ENCODE data around the gene RBM12. TPM values are rescaled to one million over a fixed set of nuclear protein-coding genes. Genes with fewer than 3 reads are reported as not detected.

Gene RBM12
- total and polyA plus RNA-seq, 2 of the 8 experiments (the other 6 are each of a cell fraction or from before 2014, with no cell fraction given) = 187 to 214 TPM

DNA sequence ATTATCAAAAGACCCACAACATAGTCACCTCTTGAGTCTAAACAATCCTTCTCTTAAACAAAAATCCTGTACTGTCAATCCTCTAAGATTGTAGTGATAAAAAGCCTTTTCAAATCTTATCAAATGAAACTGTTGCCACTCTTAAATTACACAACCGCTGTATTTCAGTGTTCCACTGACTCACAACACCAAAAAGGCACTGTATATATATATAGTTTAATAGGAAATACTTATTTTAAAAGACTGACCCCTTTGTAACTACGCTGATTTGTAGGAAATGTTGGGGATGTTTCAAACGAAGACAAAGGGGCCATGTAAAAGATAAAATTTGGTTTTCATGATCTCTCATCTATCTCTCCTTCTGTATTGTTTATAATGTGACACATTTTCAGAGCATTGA is 14.1 kb downstream of the RBM12 start:
- Histone ChIP-seq H2BK120ac (replicated peaks; ENCODE audit: low read depth, low read length) (no peak overlapping the region), H3K36me3 (ENCODE audit: control insufficient read depth in 2 of 4, insufficient read depth in 4 of 4, low read length in 3 of 4) (peaks cover 10 to 51% (median 25%) of the 10 kb centered on the region in 4 experiments; a peak in 7 of 8 replicates), H3K4me2 (ENCODE audit: insufficient read depth in 1 of 2, low read depth in 2 of 2, low read length in 2 of 2) (no peak overlapping the region), H3K23ac (ENCODE audit: insufficient read length) (no peak overlapping the region), H3K4me1 (replicated peaks in 1 of 4; ENCODE audit: control insufficient read depth in 3 of 4, insufficient read depth in 4 of 4, low read length in 3 of 4) (peaks cover 0 to 2% (median 0%) of the 10 kb centered on the region in 4 experiments; a peak in 1 of 7 replicates), H2BK12ac (ENCODE audit: low read depth, low read length) (no peak overlapping the region), H3K79me1 (ENCODE audit: low read depth, low read length) (peaks cover 20% of the 10 kb centered on the region), H3K27ac (ENCODE audit: low read depth, low read length) (no peak overlapping the region), H3K4ac (replicated peaks; ENCODE audit: insufficient read length, low read depth, low read length) (no peak overlapping the region), H4K91ac (replicated peaks; ENCODE audit: insufficient read length, low read length) (no peak overlapping the region), H3K79me2 (ENCODE audit: control insufficient read depth in 1 of 2, insufficient read depth in 2 of 2, low read length in 2 of 2) (peaks cover 34 to 96% of the 10 kb centered on the region in 2 experiments), H2AFZ (ENCODE audit: low read length) (no peak overlapping the region), H4K8ac (ENCODE audit: extremely low read depth, insufficient read depth, low read length) (no peak overlapping the region), H4K5ac (ENCODE audit: insufficient read length, low read depth, low read length) (no peak overlapping the region), H3K4me3 (ENCODE audit: extremely low read depth in 1 of 4, insufficient read depth in 2 of 4, low read depth in 3 of 4, low read length in 4 of 4) (no peak overlapping the region), H3K27me3 (replicated peaks in 1 of 4; ENCODE audit: control insufficient read depth in 3 of 4, extremely low read depth in 1 of 4, insufficient read depth in 3 of 4, low read length in 3 of 4) (no peaks in the 10 kb centered on the region), H3K18ac (ENCODE audit: extremely low read depth, low read length) (no peak overlapping the region), H3K56ac (replicated peaks; ENCODE audit: insufficient read length, low read depth, low read length) (no peak overlapping the region), H2BK15ac (ENCODE audit: low read length) (no peak overlapping the region), H3K9me3 (ENCODE audit: insufficient read depth in 2 of 2, low read depth in 1 of 2, low read length in 1 of 2) (no peaks in the 10 kb centered on the region), H3K14ac (ENCODE audit: insufficient read length) (no peak overlapping the region), H2BK20ac (ENCODE audit: low read length) (no peak overlapping the region), H3K9ac (replicated peaks in 1 of 4; ENCODE audit: extremely low read depth in 1 of 4, low read depth in 3 of 4, low read length in 3 of 4) (no peak overlapping the region), H3K23me2 (ENCODE audit: low read depth, low read length) (no peaks in the 10 kb centered on the region), H2AK5ac (ENCODE audit: low read depth, low read length) (no peak overlapping the region), H4K20me1 (replicated peaks in 1 of 2; ENCODE audit: control insufficient read depth in 1 of 2, insufficient read depth in 2 of 2, low read length in 2 of 2) (peaks cover 25 to 33% of the 10 kb centered on the region in 2 experiments), H2BK5ac (ENCODE audit: low read depth, low read length) (no peak overlapping the region)
- no peak for FAIRE-seq
- POLR2A ChIA-PET (ENCODE audit: partially characterized antibody) = interaction anchor here (8.0 kb wide), 1 partner anchor 14 kb away, joined by 49 read pairs; the partner anchor contains the start of genes CPNE1 and RBM12
- DNase-seq (ENCODE audit: low read depth in 1 of 2, low spot score in 2 of 2) = no peak
- WGBS, 2 experiments (ENCODE audit: extremely low coverage in 1 of 2, insufficient coverage in 1 of 2, insufficient read length in 1 of 2, insufficient replicate concordance in 2 of 2, low coverage in 1 of 2, low lambda C conversion rate in 2 of 2, missing lambda C conversion rate in 1 of 2) = 93% methylated on average over 3 of the region's 3 CpGs; no CpG with 5 or more reads in 1 of the 2 experiments
- CTCF ChIA-PET (ENCODE audit: partially characterized antibody) = no interaction called here
- TF ChIP-seq HDAC2 (IDR thresholded peaks at IDR 0.05; ENCODE audit: borderline replicate concordance in 1 of 2, low read depth in 2 of 2, low read length in 2 of 2) (no peak), SP1 (IDR thresholded peaks at IDR 0.05; ENCODE audit: low read depth, low read length) (no peak), EP300 (IDR thresholded peaks at IDR 0.05; ENCODE audit: borderline replicate concordance in 1 of 2, low read depth in 2 of 2, low read length in 2 of 2) (no peak), RXRA (IDR thresholded peaks at IDR 0.05; ENCODE audit: insufficient read depth, low read depth, low read length) (no peak), NRF1 (IDR thresholded peaks at IDR 0.05; ENCODE audit: low read depth, low read length) (no peak), GABPA (IDR thresholded peaks at IDR 0.05; ENCODE audit: borderline replicate concordance, insufficient read depth, low read length) (no peak), CTBP2 (IDR thresholded peaks at IDR 0.05; ENCODE audit: borderline replicate concordance, insufficient read depth, insufficient read length, low read length) (no peak)
- TF ChIP-seq, protein P1, sequence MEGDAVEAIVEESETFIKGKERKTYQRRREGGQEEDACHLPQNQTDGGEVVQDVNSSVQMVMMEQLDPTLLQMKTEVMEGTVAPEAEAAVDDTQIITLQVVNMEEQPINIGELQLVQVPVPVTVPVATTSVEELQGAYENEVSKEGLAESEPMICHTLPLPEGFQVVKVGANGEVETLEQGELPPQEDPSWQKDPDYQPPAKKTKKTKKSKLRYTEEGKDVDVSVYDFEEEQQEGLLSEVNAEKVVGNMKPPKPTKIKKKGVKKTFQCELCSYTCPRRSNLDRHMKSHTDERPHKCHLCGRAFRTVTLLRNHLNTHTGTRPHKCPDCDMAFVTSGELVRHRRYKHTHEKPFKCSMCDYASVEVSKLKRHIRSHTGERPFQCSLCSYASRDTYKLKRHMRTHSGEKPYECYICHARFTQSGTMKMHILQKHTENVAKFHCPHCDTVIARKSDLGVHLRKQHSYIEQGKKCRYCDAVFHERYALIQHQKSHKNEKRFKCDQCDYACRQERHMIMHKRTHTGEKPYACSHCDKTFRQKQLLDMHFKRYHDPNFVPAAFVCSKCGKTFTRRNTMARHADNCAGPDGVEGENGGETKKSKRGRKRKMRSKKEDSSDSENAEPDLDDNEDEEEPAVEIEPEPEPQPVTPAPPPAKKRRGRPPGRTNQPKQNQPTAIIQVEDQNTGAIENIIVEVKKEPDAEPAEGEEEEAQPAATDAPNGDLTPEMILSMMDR (IDR thresholded peaks at IDR 0.05; ENCODE audit: control extremely low read depth in 1 of 3, insufficient read depth in 1 of 3, low read depth in 1 of 3, low read length in 3 of 3) = no peak
